K562 (cell line): ENCODE results near the gene VPS33B. TPM values are rescaled to one million over a fixed set of nuclear protein-coding genes. Genes with fewer than 3 reads are reported as not detected.

ENCODE experiments used
- ARHGAP35 ChIP-seq: fragments of 450-650 bp; IDR thresholded peaks from 2 replicates; pipeline ENCODE4 v1.6.1; 2018; ENCODE audit not compliant: partially characterized antibody
- HDAC8 ChIP-seq: fragments of 450-650 bp; IDR thresholded peaks from 2 replicates; pipeline ENCODE4 v1.6.1; 2016; ENCODE audit warnings: mild to moderate bottlenecking, missing genetic modification characterization, moderate library complexity, missing compliant biosample characterization
- KLF16 ChIP-seq: IDR thresholded peaks from 2 replicates; pipeline ENCODE4 v1.6.1; 2016; ENCODE audit warnings: antibody characterized with exemption
- MCM2 ChIP-seq: fragments of 450-650 bp; IDR thresholded peaks from 2 replicates; pipeline ENCODE4 v1.6.1; 2017; ENCODE audit warnings: low read depth, mild to moderate bottlenecking
- MCM7 ChIP-seq, 2 experiments: fragments of 450-650 bp; IDR thresholded peaks; 2 replicates each; pipeline ENCODE4 v1.6.1; 2016 to 2018
- MED1 ChIP-seq: sonication (generic); formaldehyde crosslinking; IDR thresholded peaks from 2 replicates; pipeline ENCODE4 v1.8.1; 2023; ENCODE audit warnings: missing genetic modification reagents, borderline replicate concordance
- RB1 ChIP-seq: fragments of 450-650 bp; IDR thresholded peaks from 2 replicates; pipeline ENCODE4 v1.6.1; 2017; ENCODE audit warnings: low read depth, mild to moderate bottlenecking
- STAG1 ChIP-seq: sonication (generic); formaldehyde crosslinking; IDR thresholded peaks from 2 replicates; pipeline ENCODE4 v1.5.0; 2020; ENCODE audit warnings: missing genetic modification reagents, borderline replicate concordance
- SUPT5H ChIP-seq: fragments of 450-650 bp; IDR thresholded peaks from 2 replicates; pipeline ENCODE4 v1.6.1; 2016
- ZC3H8 ChIP-seq: fragments of 450-650 bp; IDR thresholded peaks from 2 replicates; pipeline ENCODE4 v1.6.1; 2017
- polyA plus RNA-seq, 8 experiments: library from polyadenylated mRNA; depleted of rRNA in 4 of 8; stranded (reverse) in 5 of 8; unstranded in 3 of 8; fragments of >200 nt; fragmentation: Nextera tagmentation in 2 of 8; fragmentation: Illumina TruSeq in 1 of 8; extraction: Ambion mirVana in 2 of 8; extraction: Trizol in 1 of 8; gene quantifications; 2 replicates each; pipeline versions ENCODE4 v1.2.1 to v1.2.3, GENCODE V29; 2011 to 2014; ENCODE audit warnings: inconsistent platforms in 1 of 8, missing spikeins in 1 of 8
- total RNA-seq, 7 experiments: library from RNA; depleted of rRNA in 6 of 7; stranded (reverse); fragments of >200 nt in 6 of 7; fragmentation: Illumina TruSeq in 2 of 7; extraction: Trizol in 2 of 7; gene quantifications; 2 replicates each; pipeline versions ENCODE4 v1.2.1 to v1.2.3, GENCODE V29; 2011 to 2021; ENCODE audit warnings: low replicate concordance in 1 of 7
- TF ChIP-seq, protein P1 (sequence below): fragments of 250-450 bp; sonication (Bioruptor Pico); IDR thresholded peaks from 2 replicates; pipeline ENCODE4 v1.8.0; 2021; ENCODE audit warnings: moderate library complexity, mild to moderate bottlenecking, inconsistent platforms
- TF ChIP-seq, protein P2 (sequence below), 2 experiments: fragments of 450-650 bp; IDR thresholded peaks; 2 replicates each; pipeline ENCODE4 v1.6.1; 2018; ENCODE audit warnings: mild to moderate bottlenecking in 2 of 2, low read depth in 1 of 2; ENCODE audit not compliant: partially characterized antibody in 2 of 2
- TF ChIP-seq, protein P3 (sequence below): fragments of 250-450 bp; sonication (Bioruptor Pico); IDR thresholded peaks from 2 replicates; pipeline ENCODE4 v1.8.0; 2021; ENCODE audit warnings: borderline replicate concordance, mild to moderate bottlenecking, moderate library complexity; ENCODE audit not compliant: poor library complexity, severe bottlenecking
- TF ChIP-seq, protein P4 (sequence below), 2 experiments: fragments of 450-650 bp; formaldehyde crosslinking in 1 of 2; IDR thresholded peaks; 2 replicates each; pipeline versions ENCODE4 v1.4.0 to v1.6.1; 2014 to 2020; ENCODE audit warnings: mild to moderate bottlenecking in 2 of 2, borderline replicate concordance in 1 of 2, low read depth in 1 of 2

The VPS33B gene
- total and polyA plus RNA-seq, 9 of the 15 experiments (the other 6 are each of a cell fraction or from before 2014, with no cell fraction given): 9.4 to 25.5 (median 14.8) TPM

DNA sequence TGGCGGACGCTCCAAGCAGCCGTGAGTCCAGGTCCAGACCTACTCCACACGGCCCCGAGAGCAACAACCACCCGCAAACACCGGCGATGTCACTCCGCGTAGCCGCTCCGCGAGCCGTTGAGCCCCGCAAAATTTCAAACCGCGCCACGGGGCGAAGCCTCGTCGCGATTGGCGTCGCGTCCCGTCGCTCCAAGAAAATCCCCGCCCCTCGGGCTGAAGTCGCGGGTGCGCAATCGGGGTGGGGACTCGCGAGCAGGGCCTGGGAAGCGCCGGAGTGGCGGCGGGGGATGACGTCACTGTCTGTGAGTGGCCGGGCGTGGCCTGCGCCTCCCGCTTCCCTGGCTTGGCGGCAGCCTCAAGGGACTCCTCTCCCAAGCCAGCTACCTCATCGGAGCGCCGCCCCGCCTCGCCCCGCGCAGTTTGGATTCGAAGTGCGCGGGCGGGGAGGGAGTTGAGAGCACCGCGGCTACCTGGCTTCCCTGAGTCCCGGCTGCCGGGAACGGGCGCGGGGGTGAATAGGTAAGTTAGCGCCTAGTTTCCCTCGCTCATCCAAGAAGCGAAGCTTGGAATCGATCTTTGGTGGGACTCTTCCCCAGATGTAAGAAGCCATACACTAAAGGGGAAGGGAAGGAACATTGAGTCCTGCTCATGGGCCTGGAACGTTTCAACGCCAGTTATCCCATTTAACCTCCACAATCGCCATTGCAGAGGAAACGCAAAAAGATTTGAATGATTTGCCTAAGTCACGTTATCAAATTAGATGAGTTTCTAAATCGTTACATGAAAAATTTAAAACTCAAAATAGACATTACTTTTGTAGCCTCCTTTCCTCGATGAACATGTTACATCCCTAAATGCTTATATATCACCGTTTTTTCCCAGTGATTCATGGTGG, 27.7 kb downstream of the VPS33B start, which contains the start of gene PRC1 (continued):
- TF ChIP-seq, protein P1, sequence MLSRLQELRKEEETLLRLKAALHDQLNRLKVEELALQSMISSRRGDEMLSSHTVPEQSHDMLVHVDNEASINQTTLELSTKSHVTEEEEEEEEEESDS (CRISPR knock-in tag): no peak
- TF ChIP-seq STAG1: no peak
- TF ChIP-seq ZC3H8: no peak
- no peak for TF ChIP-seq KLF16
- TF ChIP-seq HDAC8 (tag): no peak
- peak; percentile 82; the same call in 1 of the 2 replicates for TF ChIP-seq RB1
- TF ChIP-seq MCM2: no peak
- peak; percentile 91 for TF ChIP-seq SUPT5H
- no peak for TF ChIP-seq MED1 (CRISPR knock-in tag)
- no peak for TF ChIP-seq MCM7 (IDR thresholded peaks at IDR 0.05)
- TF ChIP-seq, protein P2, sequence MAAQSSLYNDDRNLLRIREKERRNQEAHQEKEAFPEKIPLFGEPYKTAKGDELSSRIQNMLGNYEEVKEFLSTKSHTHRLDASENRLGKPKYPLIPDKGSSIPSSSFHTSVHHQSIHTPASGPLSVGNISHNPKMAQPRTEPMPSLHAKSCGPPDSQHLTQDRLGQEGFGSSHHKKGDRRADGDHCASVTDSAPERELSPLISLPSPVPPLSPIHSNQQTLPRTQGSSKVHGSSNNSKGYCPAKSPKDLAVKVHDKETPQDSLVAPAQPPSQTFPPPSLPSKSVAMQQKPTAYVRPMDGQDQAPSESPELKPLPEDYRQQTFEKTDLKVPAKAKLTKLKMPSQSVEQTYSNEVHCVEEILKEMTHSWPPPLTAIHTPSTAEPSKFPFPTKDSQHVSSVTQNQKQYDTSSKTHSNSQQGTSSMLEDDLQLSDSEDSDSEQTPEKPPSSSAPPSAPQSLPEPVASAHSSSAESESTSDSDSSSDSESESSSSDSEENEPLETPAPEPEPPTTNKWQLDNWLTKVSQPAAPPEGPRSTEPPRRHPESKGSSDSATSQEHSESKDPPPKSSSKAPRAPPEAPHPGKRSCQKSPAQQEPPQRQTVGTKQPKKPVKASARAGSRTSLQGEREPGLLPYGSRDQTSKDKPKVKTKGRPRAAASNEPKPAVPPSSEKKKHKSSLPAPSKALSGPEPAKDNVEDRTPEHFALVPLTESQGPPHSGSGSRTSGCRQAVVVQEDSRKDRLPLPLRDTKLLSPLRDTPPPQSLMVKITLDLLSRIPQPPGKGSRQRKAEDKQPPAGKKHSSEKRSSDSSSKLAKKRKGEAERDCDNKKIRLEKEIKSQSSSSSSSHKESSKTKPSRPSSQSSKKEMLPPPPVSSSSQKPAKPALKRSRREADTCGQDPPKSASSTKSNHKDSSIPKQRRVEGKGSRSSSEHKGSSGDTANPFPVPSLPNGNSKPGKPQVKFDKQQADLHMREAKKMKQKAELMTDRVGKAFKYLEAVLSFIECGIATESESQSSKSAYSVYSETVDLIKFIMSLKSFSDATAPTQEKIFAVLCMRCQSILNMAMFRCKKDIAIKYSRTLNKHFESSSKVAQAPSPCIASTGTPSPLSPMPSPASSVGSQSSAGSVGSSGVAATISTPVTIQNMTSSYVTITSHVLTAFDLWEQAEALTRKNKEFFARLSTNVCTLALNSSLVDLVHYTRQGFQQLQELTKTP (IDR thresholded peaks at IDR 0.05; ENCODE audit: low read depth in 1 of 2, partially characterized antibody in 2 of 2): peak in 1 of 2 experiments; percentile 34
- TF ChIP-seq, protein P3, sequence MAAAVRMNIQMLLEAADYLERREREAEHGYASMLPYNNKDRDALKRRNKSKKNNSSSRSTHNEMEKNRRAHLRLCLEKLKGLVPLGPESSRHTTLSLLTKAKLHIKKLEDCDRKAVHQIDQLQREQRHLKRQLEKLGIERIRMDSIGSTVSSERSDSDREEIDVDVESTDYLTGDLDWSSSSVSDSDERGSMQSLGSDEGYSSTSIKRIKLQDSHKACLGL (CRISPR knock-in tag): no peak
- TF ChIP-seq ARHGAP35: no peak
- TF ChIP-seq, protein P4, sequence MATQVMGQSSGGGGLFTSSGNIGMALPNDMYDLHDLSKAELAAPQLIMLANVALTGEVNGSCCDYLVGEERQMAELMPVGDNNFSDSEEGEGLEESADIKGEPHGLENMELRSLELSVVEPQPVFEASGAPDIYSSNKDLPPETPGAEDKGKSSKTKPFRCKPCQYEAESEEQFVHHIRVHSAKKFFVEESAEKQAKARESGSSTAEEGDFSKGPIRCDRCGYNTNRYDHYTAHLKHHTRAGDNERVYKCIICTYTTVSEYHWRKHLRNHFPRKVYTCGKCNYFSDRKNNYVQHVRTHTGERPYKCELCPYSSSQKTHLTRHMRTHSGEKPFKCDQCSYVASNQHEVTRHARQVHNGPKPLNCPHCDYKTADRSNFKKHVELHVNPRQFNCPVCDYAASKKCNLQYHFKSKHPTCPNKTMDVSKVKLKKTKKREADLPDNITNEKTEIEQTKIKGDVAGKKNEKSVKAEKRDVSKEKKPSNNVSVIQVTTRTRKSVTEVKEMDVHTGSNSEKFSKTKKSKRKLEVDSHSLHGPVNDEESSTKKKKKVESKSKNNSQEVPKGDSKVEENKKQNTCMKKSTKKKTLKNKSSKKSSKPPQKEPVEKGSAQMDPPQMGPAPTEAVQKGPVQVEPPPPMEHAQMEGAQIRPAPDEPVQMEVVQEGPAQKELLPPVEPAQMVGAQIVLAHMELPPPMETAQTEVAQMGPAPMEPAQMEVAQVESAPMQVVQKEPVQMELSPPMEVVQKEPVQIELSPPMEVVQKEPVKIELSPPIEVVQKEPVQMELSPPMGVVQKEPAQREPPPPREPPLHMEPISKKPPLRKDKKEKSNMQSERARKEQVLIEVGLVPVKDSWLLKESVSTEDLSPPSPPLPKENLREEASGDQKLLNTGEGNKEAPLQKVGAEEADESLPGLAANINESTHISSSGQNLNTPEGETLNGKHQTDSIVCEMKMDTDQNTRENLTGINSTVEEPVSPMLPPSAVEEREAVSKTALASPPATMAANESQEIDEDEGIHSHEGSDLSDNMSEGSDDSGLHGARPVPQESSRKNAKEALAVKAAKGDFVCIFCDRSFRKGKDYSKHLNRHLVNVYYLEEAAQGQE (IDR thresholded peaks at IDR 0.05; ENCODE audit: borderline replicate concordance): no peak
- TF ChIP-seq, protein P4 (CRISPR knock-in tag; IDR thresholded peaks at IDR 0.05; ENCODE audit: low read depth): no peak; the same call in 1 of the 2 replicates
